GM18868 (cell line): Measurements from ENCODE around the gene MRGPRG.

ENCODE experiments used
- ATAC-seq: cut with Tn5 transposase; IDR thresholded peaks from one replicate; pipeline ENCODE4 v1.9.1; 2021; ENCODE audit warnings: mild to moderate bottlenecking, moderate library complexity; ENCODE audit not compliant: unreplicated experiment

Gene MRGPRG

GRCh38 chr11:3195251-3196160, 23.1 kb downstream of the MRGPRG start:
- no peak for ATAC-seq

DNA sequence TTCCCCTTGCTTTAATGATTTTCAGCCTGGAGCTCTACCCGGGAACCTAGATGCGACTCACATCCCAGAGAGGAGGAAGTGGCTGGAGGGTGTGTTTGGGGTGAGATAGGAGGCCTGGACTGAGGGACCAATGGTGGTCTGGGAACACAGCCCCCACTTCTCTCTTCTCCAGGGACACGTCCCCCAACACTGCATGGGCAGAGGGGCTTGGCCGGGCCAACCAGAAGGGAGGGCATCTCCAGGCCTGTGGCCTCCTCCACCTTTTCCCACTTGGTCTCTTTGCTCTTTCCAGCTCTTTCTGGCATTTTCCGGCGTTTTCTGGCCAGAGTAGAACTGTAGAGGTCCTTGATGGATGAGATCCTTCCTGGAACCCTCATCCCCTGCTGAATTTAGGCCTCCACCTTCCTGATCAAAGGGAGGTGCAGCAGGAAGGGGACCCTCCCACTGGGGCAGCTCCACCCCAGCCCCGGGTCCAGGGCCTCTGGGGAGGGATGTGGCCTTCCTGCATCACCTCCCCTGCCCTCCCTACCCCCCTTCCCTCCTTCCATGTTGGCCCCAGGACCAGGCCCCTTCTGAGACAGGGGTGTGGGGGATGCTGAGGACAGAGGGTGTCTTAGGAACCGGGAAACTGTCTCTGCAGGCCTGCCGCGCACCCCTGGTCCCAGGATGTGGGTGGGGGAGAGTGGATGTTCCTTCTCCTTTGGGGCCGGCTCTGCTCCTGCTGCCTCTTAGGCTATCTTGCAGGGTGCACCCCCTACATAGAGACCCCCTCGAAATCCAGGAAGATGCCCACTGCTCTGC, 24.4 kb downstream of the MRGPRG start:
- no peak for ATAC-seq

- no peak for ATAC-seq
Observed at GRCh38 chr11:3193373-3194015, 25.1 kb downstream of the MRGPRG start.

- no peak for ATAC-seq
Observed at GRCh38 chr11:3192511-3193372, 25.9 kb downstream of the MRGPRG start.

DNA sequence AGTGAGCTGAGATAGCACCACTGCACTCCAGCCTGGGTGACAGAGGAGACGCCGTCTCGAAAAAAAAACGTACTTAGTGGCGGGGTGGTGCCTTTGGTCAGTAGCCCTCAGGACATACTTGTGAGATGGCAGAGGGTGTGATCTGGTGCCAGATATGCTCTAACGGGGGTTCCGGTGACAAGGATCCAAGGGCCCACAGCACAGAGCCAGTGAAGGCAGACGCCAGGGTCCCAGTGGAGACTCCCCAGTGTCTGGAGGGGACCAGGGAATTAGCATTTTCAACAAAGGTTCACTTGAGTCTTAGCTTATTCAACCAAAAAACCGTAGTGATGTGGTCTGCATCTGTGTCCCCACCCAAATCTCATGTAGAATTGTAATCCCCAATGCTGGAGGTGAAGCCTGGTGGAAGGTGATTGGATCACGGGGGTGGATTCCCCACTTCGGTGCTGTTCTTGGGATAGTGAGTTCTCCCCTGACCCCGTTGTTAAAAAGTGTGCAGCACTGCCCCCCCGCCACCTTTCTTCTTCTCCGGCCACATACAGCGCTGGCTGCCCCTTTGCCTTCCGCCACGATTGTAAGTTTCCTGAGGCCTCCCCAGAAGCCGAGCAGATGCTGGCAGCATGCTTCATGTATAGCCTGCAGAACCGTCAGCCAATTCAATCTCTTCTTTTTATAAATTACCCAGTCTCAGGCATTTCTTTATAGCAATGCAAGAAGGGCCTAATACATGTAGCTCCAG, 26.9 kb downstream of the MRGPRG start:
- no peak for ATAC-seq

GRCh38 chr11:3190600-3190999, 28.0 kb downstream of the MRGPRG start:
- no peak for ATAC-seq

DNA sequence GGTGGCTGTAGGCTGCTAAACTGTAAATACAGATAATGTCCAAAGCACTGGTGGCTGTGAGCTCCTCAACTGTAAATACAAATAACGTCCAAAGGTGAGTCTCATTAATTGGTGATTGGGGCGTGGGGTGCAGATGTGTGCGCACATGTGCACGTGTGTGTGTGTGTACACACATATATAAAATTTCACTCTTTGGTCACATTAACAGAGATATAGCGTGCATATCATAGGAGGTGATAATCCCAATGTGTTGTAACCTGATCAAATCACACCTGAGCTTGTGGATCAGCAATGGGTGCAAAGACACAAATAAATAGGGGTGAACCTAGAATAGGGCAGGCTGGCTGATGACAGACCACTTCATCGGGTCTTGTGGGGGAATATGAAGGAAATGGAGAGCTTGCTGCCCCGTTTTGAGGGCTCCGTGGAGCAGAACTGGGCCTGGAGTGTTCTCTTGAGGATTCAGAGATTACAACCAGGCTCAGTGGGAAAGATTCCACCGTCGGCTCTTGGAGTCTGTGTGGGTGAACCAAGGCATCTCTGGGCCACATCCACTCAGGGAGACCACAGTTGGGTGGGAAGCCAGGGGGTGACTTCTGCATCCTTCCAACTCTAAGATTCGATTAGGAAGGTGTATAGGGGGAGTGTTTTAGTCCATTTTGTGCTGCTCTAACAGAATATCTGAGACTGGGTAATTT, 28.6 kb downstream of the MRGPRG start:
- ATAC-seq, result no peak

- no peak for ATAC-seq
Observed at GRCh38 chr11:3189196-3189843, 29.3 kb downstream of the MRGPRG start.

DNA sequence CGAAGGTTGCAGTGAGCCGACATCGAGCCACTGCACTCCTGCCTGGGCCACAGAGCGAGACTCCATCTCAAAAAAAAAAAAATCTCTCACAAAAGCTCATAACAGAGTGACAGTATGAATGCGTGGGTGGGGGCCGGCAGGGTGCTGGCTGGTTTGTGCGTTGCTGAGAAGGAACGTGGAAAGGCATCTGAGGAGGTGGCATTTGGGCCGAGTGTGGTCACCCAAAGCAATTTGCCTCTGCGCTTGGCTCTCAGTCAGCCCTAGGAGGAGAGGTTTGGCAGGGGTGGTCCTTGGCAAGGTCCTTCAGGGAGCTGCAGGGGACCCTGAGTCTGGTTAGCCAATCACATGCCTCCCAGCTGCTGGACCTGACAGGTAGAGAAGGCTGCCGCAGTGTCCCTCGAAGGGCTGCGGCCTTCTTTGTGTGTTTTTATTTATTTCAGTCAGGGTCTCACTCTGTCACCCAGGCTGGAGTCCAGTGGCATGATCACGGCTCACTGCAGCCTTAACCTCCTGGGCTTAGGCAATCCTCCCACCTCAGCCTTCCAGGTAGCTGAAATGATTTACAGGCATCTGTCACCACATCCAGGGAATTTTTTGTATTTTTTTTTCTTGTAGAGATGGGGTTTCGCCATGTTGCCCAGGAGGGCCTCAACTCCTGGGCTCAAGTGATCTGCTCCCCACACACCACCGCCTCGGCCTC, 30.0 kb downstream of the MRGPRG start:
- no peak for ATAC-seq

- no peak for ATAC-seq
Observed at GRCh38 chr11:3186166-3186953, 32.3 kb downstream of the MRGPRG start.

DNA sequence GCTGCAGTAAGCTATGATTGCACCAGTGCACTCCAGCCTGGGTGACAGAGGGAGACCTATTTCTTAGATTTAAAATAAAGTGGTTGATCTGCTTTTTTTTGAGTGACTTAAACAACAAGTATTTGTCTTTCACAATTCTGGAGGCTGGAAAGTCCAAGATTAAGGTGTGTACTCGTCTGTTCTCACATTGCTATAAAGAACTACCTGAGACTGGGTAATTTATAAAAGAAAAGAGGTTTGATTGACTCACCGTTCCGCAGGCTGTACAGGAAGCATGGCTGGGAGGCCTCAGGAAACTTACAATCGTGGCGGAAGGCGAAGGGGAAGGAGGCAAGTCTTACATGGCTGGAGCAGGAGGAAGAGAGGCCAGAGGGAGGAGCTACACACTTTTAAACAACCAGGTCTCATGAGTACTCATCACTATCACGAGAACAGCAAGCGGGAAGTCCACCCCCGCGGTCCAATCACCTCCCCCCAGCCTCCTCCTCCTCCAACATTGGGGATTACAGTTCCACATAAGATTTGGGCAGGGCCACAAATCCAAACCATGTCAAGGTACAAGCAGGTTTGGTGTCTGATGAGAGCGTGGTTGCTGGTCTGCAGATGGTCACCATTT, 33.8 kb downstream of the MRGPRG start:
- ATAC-seq, result no peak

- ATAC-seq, result no peak
Observed at GRCh38 chr11:3183523-3183922, 35.1 kb downstream of the MRGPRG start.

DNA sequence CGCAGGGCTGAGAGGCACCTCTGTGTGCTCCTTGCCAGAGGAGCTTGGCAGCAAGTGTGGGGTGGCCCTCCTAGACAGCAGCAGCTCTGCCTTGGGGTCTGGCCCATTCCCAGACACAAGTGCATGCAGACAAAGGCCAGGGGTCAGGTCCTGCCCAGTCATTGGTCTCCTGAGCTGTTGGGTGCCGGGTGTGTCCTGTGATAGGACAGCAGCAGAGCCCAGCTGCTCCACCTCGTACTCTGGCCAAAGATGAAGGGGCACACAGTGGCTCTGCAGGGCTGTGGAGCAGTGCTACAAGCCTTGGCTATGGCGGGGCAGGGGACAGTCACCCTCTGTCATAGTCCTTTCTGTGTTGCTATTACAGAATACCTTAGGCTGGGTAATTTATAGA, 36.2 kb downstream of the MRGPRG start:
- no peak for ATAC-seq

DNA sequence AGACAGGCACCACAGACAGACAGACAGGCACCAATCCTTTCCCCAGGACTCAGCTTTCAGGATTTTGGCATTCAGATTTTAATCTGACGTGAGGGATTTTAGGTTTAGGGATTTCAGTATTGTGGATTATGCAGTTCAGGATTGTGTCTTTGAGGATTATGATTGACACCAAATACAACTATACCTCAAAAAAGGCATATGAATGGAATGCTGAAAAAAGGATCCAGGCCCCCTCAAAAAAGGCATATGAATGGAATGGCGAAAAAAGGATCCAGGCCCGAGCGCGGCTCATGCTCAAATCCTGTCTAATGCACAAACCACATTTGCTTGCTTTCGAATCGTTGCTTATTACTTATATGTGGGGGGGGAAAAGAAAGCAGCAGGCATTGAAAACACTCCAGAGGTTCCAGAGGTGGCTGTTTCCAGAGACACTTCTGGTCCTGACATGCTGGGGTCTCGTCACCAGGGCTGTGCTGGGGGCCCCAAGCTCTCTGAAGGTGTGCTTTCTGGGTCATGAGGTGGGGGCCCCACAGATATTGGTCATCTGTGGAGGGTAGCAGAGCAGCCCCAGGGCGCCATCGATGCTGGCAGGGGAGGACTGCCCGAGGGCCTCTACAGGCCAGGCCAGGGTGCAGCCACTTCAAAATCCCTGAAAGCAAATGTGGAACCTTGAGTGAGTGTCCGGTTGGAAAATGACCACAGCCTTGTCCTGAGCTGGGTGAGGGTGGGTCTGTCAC, 36.7 kb downstream of the MRGPRG start:
- ATAC-seq, result no peak

DNA sequence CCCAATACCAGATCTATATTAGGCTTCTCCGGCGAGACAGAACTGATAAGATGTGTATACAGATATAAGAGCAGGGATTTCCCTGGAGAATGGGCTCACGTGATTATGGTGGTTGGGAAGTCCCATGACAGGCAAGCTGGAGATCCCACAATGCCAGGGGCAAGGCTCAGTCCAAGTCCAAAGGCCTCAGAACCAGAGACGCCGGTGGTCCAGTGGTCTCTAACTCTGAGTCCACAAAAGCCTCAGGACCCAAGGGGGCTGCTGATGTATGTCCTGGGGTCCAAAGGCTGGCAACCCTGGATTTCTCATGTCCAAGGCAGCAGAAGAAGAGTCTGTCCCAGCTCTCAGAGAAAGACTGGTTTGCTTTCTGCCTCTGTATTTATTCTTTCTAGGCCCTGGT, 37.7 kb downstream of the MRGPRG start:
- no peak for ATAC-seq

- ATAC-seq, result no peak
Observed at GRCh38 chr11:3178349-3178748, 40.3 kb downstream of the MRGPRG start.
